RWPE2 (cell line): ENCODE results near the gene DNAH14.

ENCODE experiments used
- ATAC-seq: fragments of 200-7000 bp; cut with Tn5 transposase; 3 replicates; pipeline ENCODE4 v1.9.1; 2021; ENCODE audit warnings: low read depth
- DNase-seq: peaks from one replicate; pipeline ENCODE4 v3.0.0-alpha.2; 2020; ENCODE audit warnings: low spot score
- H3K27ac ChIP-seq: fragments of 450-650 bp; 2 replicates; pipeline ENCODE4 v1.5.1; 2017; ENCODE audit warnings: mild to moderate bottlenecking; ENCODE audit not compliant: poor library complexity, severe bottlenecking
- H3K27me3 ChIP-seq: fragments of 250-450 bp; sonication (Bioruptor Pico); 2 replicates; pipeline ENCODE4 v1.5.1; 2021; ENCODE audit warnings: mild to moderate bottlenecking, moderate library complexity; ENCODE audit not compliant: insufficient read depth, poor library complexity, severe bottlenecking
- H3K36me3 ChIP-seq: fragments of 250-450 bp; sonication (Bioruptor Pico); 2 replicates; pipeline ENCODE4 v1.5.1; 2020; ENCODE audit warnings: low read depth, mild to moderate bottlenecking, moderate library complexity
- H3K4me1 ChIP-seq: fragments of 250-450 bp; sonication (Bioruptor Pico); 2 replicates; pipeline ENCODE4 v1.5.1; 2021; ENCODE audit warnings: mild to moderate bottlenecking, moderate library complexity; ENCODE audit not compliant: insufficient read depth, poor library complexity, severe bottlenecking
- H3K4me3 ChIP-seq: fragments of 250-450 bp; sonication (Bioruptor Pico); 2 replicates; pipeline ENCODE4 v1.5.1; 2021; ENCODE audit warnings: mild to moderate bottlenecking, moderate library complexity; ENCODE audit not compliant: severe bottlenecking
- H3K9me3 ChIP-seq: fragments of 250-450 bp; sonication (Bioruptor Pico); 2 replicates; pipeline ENCODE4 v1.5.1; 2021; ENCODE audit warnings: mild to moderate bottlenecking, moderate library complexity; ENCODE audit not compliant: severe bottlenecking
- TF ChIP-seq, protein P1 (sequence below): fragments of 450-650 bp; IDR thresholded peaks from one replicate; pipeline ENCODE4 v1.5.1; 2017; ENCODE audit warnings: mild to moderate bottlenecking, moderate library complexity; ENCODE audit not compliant: poor library complexity, severe bottlenecking

DNAH14 gene

GRCh38 chr1:225354906-225355305 lies 425.4 kb downstream of the DNAH14 start:
- ATAC-seq: no peak
- Histone ChIP-seq H3K4me3 (no peak overlapping the region), H3K27ac (no peak overlapping the region), H3K9me3 (no peaks in the 10 kb centered on the region), H3K36me3 (no peaks in the 10 kb centered on the region), H3K27me3 (no peaks in the 10 kb centered on the region), H3K4me1 (peaks cover 5% of the 10 kb centered on the region)
- DNase-seq: no peak
- TF ChIP-seq, protein P1, sequence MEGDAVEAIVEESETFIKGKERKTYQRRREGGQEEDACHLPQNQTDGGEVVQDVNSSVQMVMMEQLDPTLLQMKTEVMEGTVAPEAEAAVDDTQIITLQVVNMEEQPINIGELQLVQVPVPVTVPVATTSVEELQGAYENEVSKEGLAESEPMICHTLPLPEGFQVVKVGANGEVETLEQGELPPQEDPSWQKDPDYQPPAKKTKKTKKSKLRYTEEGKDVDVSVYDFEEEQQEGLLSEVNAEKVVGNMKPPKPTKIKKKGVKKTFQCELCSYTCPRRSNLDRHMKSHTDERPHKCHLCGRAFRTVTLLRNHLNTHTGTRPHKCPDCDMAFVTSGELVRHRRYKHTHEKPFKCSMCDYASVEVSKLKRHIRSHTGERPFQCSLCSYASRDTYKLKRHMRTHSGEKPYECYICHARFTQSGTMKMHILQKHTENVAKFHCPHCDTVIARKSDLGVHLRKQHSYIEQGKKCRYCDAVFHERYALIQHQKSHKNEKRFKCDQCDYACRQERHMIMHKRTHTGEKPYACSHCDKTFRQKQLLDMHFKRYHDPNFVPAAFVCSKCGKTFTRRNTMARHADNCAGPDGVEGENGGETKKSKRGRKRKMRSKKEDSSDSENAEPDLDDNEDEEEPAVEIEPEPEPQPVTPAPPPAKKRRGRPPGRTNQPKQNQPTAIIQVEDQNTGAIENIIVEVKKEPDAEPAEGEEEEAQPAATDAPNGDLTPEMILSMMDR: no peak

GRCh38 chr1:225355863-225356262 lies 426.4 kb downstream of the DNAH14 start:
- no peaks in the 10 kb centered on the region for H3K27me3 ChIP-seq
- ATAC-seq: no peak
- no peak for DNase-seq
- H3K27ac ChIP-seq: no peak overlapping the region
- TF ChIP-seq, protein P1: no peak
- H3K9me3 ChIP-seq: no peaks in the 10 kb centered on the region
- H3K4me1 ChIP-seq: no peaks in the 10 kb centered on the region
- no peaks in the 10 kb centered on the region for H3K36me3 ChIP-seq
- no peak overlapping the region for H3K4me3 ChIP-seq

GRCh38 chr1:225360119-225360518 lies 430.6 kb downstream of the DNAH14 start:
- H3K36me3 ChIP-seq: no peaks in the 10 kb centered on the region
- TF ChIP-seq, protein P1: no peak

GRCh38 chr1:225361176-225361575 lies 431.7 kb downstream of the DNAH14 start:
- ATAC-seq (no peak), DNase-seq (no peak)
- Histone ChIP-seq H3K4me1 (no peaks in the 10 kb centered on the region), H3K9me3 (no peaks in the 10 kb centered on the region), H3K27ac (no peak overlapping the region), H3K36me3 (no peaks in the 10 kb centered on the region), H3K27me3 (no peaks in the 10 kb centered on the region), H3K4me3 (no peak overlapping the region)
- TF ChIP-seq, protein P1: no peak

More at GRCh38 chr1:225360119-225360518, 430.6 kb downstream of the DNAH14 start:
- no peaks in the 10 kb centered on the region for H3K27me3 ChIP-seq
- H3K9me3 ChIP-seq: no peaks in the 10 kb centered on the region
- DNase-seq (no peak), ATAC-seq (no peak)
- no peak overlapping the region for H3K4me3 ChIP-seq
- H3K27ac ChIP-seq: no peak overlapping the region
- H3K4me1 ChIP-seq: no peaks in the 10 kb centered on the region

- TF ChIP-seq, protein P1: no peak
- no peak for ATAC-seq
These were observed 433.3 kb downstream of the DNAH14 start for GRCh38 chr1:225362805-225363204.

More at GRCh38 chr1:225362805-225363204, 433.3 kb downstream of the DNAH14 start:
- Histone ChIP-seq H3K4me1 (no peaks in the 10 kb centered on the region), H3K36me3 (no peaks in the 10 kb centered on the region), H3K27me3 (no peaks in the 10 kb centered on the region), H3K27ac (no peak overlapping the region), H3K4me3 (no peak overlapping the region), H3K9me3 (no peaks in the 10 kb centered on the region)
- DNase-seq: no peak
